SK-N-SH treated with all-trans-retinoic acid at 6 μM for 48 hours (cell line): ENCODE data around the gene CTNND2.

Experiments
- ARNTL ChIP-seq: fragments of 450-650 bp; formaldehyde crosslinking; IDR thresholded peaks from 2 replicates; pipeline ENCODE4 v1.5.0; 2020; ENCODE audit warnings: low read depth, mild to moderate bottlenecking, moderate library complexity, borderline replicate concordance
- CREB5 ChIP-seq: fragments of 250-450 bp; sonication (Bioruptor Pico); IDR thresholded peaks from 2 replicates; pipeline ENCODE4 v1.5.1; 2020; ENCODE audit warnings: low read depth, mild to moderate bottlenecking, moderate library complexity
- CSDC2 ChIP-seq: fragments of 250-450 bp; sonication (Bioruptor Pico); IDR thresholded peaks from 2 replicates; pipeline ENCODE4 v1.5.0; 2020; ENCODE audit warnings: mild to moderate bottlenecking, moderate library complexity
- ESRRG ChIP-seq: fragments of 250-450 bp; sonication (Bioruptor Pico); IDR thresholded peaks from 2 replicates; pipeline ENCODE4 v1.6.1; 2021; ENCODE audit warnings: mild to moderate bottlenecking
- GLIS3 ChIP-seq: fragments of 250-450 bp; sonication (Bioruptor Pico); IDR thresholded peaks from 2 replicates; pipeline ENCODE4 v1.5.0; 2020; ENCODE audit warnings: mild to moderate bottlenecking, moderate library complexity
- ISL1 ChIP-seq: fragments of 250-450 bp; sonication (Bioruptor Pico); IDR thresholded peaks from 2 replicates; pipeline ENCODE4 v2.1.2; 2022; ENCODE audit warnings: mild to moderate bottlenecking, moderate library complexity
- RARB ChIP-seq: fragments of 250-450 bp; sonication (Bioruptor Pico); IDR thresholded peaks from 2 replicates; pipeline ENCODE4 v1.8.0; 2021; ENCODE audit warnings: mild to moderate bottlenecking, moderate library complexity
- ZFP3 ChIP-seq: fragments of 250-450 bp; sonication (Bioruptor Pico); IDR thresholded peaks from 2 replicates; pipeline ENCODE4 v1.5.0; 2020; ENCODE audit warnings: mild to moderate bottlenecking, moderate library complexity
- ZFP30 ChIP-seq: fragments of 450-650 bp; formaldehyde crosslinking; IDR thresholded peaks from 2 replicates; pipeline ENCODE4 v1.5.0; 2022; ENCODE audit warnings: mild to moderate bottlenecking, moderate library complexity
- ZNF8 ChIP-seq: fragments of 450-650 bp; formaldehyde crosslinking; IDR thresholded peaks from 2 replicates; pipeline ENCODE4 v1.5.0; 2020; ENCODE audit warnings: mild to moderate bottlenecking, moderate library complexity
- TF ChIP-seq, protein P1 (sequence below): fragments of 250-450 bp; sonication (Bioruptor Pico); IDR thresholded peaks from 2 replicates; pipeline ENCODE4 v1.8.0; 2021; ENCODE audit warnings: low read depth, mild to moderate bottlenecking, moderate library complexity, borderline replicate concordance
- TF ChIP-seq, protein P2 (sequence below): fragments of 250-450 bp; sonication (Bioruptor Pico); IDR thresholded peaks from 2 replicates; pipeline ENCODE4 v1.5.0; 2020; ENCODE audit warnings: mild to moderate bottlenecking, moderate library complexity
- TF ChIP-seq, protein P3 (sequence below): fragments of 250-450 bp; sonication (Bioruptor Pico); IDR thresholded peaks from 2 replicates; pipeline ENCODE4 v1.8.0; 2020; ENCODE audit warnings: mild to moderate bottlenecking, moderate library complexity, borderline replicate concordance

DNA sequence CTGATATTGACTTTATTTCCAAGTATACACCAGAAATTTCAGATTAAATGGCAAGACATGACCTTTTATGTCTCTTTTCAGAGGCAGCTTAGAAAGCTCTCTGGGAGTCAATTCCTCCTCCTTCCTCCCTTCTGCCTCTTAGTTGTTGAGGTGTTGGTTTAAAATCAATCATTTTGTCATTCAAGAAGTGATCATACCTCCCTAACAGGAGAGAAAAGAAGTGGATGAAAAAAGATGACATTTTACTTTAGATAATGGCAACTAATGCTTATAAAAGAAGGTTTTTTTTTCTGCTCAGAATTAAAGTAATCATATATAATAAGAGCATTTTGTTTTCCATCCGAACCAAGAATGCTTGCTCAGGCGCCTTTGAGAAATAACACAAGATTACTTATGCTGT is 448.7 kb downstream of the CTNND2 start:
- TF ChIP-seq, protein P1, sequence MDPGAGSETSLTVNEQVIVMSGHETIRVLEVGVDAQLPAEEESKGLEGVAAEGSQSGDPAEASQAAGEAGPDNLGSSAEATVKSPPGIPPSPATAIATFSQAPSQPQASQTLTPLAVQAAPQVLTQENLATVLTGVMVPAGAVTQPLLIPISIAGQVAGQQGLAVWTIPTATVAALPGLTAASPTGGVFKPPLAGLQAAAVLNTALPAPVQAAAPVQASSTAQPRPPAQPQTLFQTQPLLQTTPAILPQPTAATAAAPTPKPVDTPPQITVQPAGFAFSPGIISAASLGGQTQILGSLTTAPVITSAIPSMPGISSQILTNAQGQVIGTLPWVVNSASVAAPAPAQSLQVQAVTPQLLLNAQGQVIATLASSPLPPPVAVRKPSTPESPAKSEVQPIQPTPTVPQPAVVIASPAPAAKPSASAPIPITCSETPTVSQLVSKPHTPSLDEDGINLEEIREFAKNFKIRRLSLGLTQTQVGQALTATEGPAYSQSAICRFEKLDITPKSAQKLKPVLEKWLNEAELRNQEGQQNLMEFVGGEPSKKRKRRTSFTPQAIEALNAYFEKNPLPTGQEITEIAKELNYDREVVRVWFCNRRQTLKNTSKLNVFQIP (CRISPR knock-in tag) = no peak
- no peak for TF ChIP-seq CSDC2 (CRISPR knock-in tag)
- TF ChIP-seq, protein P2, sequence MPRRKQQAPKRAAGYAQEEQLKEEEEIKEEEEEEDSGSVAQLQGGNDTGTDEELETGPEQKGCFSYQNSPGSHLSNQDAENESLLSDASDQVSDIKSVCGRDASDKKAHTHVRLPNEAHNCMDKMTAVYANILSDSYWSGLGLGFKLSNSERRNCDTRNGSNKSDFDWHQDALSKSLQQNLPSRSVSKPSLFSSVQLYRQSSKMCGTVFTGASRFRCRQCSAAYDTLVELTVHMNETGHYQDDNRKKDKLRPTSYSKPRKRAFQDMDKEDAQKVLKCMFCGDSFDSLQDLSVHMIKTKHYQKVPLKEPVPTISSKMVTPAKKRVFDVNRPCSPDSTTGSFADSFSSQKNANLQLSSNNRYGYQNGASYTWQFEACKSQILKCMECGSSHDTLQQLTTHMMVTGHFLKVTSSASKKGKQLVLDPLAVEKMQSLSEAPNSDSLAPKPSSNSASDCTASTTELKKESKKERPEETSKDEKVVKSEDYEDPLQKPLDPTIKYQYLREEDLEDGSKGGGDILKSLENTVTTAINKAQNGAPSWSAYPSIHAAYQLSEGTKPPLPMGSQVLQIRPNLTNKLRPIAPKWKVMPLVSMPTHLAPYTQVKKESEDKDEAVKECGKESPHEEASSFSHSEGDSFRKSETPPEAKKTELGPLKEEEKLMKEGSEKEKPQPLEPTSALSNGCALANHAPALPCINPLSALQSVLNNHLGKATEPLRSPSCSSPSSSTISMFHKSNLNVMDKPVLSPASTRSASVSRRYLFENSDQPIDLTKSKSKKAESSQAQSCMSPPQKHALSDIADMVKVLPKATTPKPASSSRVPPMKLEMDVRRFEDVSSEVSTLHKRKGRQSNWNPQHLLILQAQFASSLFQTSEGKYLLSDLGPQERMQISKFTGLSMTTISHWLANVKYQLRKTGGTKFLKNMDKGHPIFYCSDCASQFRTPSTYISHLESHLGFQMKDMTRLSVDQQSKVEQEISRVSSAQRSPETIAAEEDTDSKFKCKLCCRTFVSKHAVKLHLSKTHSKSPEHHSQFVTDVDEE (CRISPR knock-in tag) = no peak
- no peak for TF ChIP-seq ARNTL (CRISPR knock-in tag)
- TF ChIP-seq CREB5 (CRISPR knock-in tag) = no peak
- TF ChIP-seq, protein P3, sequence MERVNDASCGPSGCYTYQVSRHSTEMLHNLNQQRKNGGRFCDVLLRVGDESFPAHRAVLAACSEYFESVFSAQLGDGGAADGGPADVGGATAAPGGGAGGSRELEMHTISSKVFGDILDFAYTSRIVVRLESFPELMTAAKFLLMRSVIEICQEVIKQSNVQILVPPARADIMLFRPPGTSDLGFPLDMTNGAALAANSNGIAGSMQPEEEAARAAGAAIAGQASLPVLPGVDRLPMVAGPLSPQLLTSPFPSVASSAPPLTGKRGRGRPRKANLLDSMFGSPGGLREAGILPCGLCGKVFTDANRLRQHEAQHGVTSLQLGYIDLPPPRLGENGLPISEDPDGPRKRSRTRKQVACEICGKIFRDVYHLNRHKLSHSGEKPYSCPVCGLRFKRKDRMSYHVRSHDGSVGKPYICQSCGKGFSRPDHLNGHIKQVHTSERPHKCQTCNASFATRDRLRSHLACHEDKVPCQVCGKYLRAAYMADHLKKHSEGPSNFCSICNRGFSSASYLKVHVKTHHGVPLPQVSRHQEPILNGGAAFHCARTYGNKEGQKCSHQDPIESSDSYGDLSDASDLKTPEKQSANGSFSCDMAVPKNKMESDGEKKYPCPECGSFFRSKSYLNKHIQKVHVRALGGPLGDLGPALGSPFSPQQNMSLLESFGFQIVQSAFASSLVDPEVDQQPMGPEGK (CRISPR knock-in tag) = no peak
- TF ChIP-seq GLIS3 (CRISPR knock-in tag) = no peak
- no peak for TF ChIP-seq ESRRG (CRISPR knock-in tag)
- no peak for TF ChIP-seq RARB (CRISPR knock-in tag)
- no peak for TF ChIP-seq ZFP30 (CRISPR knock-in tag)
- no peak for TF ChIP-seq ZFP3 (CRISPR knock-in tag)
- no peak for TF ChIP-seq ISL1 (CRISPR knock-in tag)
- TF ChIP-seq ZNF8 (CRISPR knock-in tag) = no peak
